Right atrium auricular region (tissue), 2 donors: ENCODE results near the gene PHF24. TPM values are rescaled to one million over a fixed set of nuclear protein-coding genes. Genes with fewer than 3 reads are reported as not detected.

Experiments used
- DNase-seq: peaks from one replicate; pipeline ENCODE4 v3.0.0-alpha.2; 2019; ENCODE audit warnings: low spot score
- H3K27ac ChIP-seq, 2 donors: fragments of 200-600 bp; sonication (generic); 1 replicate in 1 of 2; 2 replicates in 1 of 2; pipeline ENCODE4 v1.5.1; 2016 to 2019
- H3K27me3 ChIP-seq, 2 donors: fragments of 200-600 bp; sonication (generic); one replicate each; pipeline versions ENCODE4 v1.5.1 to v1.6.0; 2017 to 2019
- H3K36me3 ChIP-seq: fragments of 200-600 bp; sonication (generic); one replicate; pipeline ENCODE4 v1.5.1; 2016
- H3K4me1 ChIP-seq, 2 donors: fragments of 200-600 bp; sonication (generic); one replicate each; pipeline versions ENCODE4 v1.5.1 to v1.6.0; 2017 to 2019
- H3K4me3 ChIP-seq, 2 donors: fragments of 200-600 bp; sonication (generic); 1 replicate in 1 of 2; 2 replicates in 1 of 2; pipeline ENCODE4 v1.5.1; 2017 to 2019; ENCODE audit warnings: mild to moderate bottlenecking in 1 of 2, moderate library complexity in 1 of 2
- H3K9me3 ChIP-seq, 2 donors: fragments of 200-600 bp; sonication (generic); one replicate each; pipeline ENCODE4 v1.5.1; 2019
- total RNA-seq, 2 donors: library from RNA; depleted of rRNA; stranded (reverse); fragments of >200 nt; gene quantifications; one replicate each; pipeline ENCODE4 v1.1.0, GENCODE V29; 2016
- TF ChIP-seq, protein P1 (sequence below), 2 donors: fragments of 200-600 bp; sonication (generic); IDR thresholded peaks; one replicate each; pipeline ENCODE4 v1.5.1; 2019; ENCODE audit warnings: antibody characterized with exemption in 2 of 2

Gene PHF24
- total RNA-seq, 2 donors from 2014 or later: 0.67 TPM; not detected in 1

DNA sequence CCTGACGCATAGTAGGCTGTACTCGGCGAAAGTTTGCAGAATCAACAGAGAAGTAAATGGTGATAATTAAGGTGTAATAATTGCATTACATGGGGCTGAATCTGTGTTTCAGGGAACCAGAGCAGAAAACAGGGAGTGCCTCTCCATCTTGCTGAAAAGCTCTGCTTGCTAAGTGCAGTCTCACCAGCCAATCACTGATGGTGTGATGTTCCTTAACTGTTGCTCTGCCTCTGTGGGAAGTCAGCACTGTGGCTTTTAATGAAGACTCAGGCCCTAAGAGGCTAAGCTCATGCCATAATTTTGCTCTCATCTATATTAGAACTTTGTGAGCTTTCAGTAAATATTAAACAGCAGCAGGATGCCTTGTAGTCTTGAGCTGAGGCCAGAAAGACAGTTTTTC is 4.5 kb downstream of the PHF24 start:
- Histone ChIP-seq H3K4me3 (no peak overlapping the region), H3K27ac (no peak overlapping the region), H3K4me1 (peaks cover 0 to 11% of the 10 kb centered on the region in 2 donors), H3K27me3 (no peaks in the 10 kb centered on the region), H3K9me3 (no peaks in the 10 kb centered on the region), H3K36me3 (no peaks in the 10 kb centered on the region)
- TF ChIP-seq, protein P1, sequence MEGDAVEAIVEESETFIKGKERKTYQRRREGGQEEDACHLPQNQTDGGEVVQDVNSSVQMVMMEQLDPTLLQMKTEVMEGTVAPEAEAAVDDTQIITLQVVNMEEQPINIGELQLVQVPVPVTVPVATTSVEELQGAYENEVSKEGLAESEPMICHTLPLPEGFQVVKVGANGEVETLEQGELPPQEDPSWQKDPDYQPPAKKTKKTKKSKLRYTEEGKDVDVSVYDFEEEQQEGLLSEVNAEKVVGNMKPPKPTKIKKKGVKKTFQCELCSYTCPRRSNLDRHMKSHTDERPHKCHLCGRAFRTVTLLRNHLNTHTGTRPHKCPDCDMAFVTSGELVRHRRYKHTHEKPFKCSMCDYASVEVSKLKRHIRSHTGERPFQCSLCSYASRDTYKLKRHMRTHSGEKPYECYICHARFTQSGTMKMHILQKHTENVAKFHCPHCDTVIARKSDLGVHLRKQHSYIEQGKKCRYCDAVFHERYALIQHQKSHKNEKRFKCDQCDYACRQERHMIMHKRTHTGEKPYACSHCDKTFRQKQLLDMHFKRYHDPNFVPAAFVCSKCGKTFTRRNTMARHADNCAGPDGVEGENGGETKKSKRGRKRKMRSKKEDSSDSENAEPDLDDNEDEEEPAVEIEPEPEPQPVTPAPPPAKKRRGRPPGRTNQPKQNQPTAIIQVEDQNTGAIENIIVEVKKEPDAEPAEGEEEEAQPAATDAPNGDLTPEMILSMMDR (IDR thresholded peaks at IDR 0.05): no peak
- no peak for DNase-seq

DNA sequence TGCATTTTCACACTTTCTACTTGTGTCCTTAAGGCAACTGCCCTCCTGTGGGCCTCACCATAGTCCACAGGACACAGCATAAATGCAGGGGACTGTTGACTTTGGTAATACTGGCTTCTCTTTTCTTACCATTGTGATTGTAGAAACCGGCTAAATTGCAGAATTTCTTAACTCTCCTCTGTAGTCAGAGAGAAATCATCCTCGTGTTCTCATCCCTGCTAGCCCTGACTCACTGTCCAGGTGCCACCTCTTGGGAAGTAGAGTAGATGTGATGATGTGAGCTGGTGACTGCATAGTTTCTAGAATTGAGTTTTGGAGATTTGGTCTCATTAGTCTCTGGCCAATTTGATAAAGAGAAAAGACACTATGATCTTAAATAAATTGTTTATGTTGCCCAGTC is 5.5 kb downstream of the PHF24 start:
- DNase-seq: no peak
- Histone ChIP-seq H3K4me1 (peaks cover 0 to 4% of the 10 kb centered on the region in 2 donors), H3K36me3 (no peaks in the 10 kb centered on the region), H3K27ac (no peak overlapping the region), H3K9me3 (no peaks in the 10 kb centered on the region), H3K27me3 (no peaks in the 10 kb centered on the region), H3K4me3 (no peak overlapping the region)
- TF ChIP-seq, protein P1 (IDR thresholded peaks at IDR 0.05): no peak

DNA sequence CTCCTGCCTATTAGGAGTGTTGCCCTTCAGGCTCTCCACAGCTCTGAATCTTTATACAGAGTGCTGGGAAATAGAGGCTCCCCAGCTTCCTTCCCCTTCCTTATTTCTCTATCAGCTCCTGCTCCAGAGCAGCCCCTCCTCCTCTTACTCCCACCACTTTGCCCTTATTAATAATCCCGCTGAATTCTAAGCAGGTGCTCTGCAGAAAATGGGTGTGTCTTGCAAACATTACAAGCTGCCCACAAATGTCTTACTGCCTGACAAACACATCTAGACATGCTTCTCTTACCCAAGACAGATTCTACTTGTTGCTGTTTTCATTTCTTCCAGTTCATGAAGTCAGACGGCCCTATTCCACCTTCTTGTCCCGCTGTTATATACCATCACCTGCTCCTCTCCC is 6.4 kb downstream of the PHF24 start:
- Histone ChIP-seq H3K27me3 (no peaks in the 10 kb centered on the region), H3K27ac (no peak overlapping the region), H3K36me3 (no peaks in the 10 kb centered on the region), H3K4me3 (no peak overlapping the region), H3K9me3 (no peaks in the 10 kb centered on the region), H3K4me1 (no peaks in the 10 kb centered on the region)
- TF ChIP-seq, protein P1 (IDR thresholded peaks at IDR 0.05): no peak
- DNase-seq: no peak

DNA sequence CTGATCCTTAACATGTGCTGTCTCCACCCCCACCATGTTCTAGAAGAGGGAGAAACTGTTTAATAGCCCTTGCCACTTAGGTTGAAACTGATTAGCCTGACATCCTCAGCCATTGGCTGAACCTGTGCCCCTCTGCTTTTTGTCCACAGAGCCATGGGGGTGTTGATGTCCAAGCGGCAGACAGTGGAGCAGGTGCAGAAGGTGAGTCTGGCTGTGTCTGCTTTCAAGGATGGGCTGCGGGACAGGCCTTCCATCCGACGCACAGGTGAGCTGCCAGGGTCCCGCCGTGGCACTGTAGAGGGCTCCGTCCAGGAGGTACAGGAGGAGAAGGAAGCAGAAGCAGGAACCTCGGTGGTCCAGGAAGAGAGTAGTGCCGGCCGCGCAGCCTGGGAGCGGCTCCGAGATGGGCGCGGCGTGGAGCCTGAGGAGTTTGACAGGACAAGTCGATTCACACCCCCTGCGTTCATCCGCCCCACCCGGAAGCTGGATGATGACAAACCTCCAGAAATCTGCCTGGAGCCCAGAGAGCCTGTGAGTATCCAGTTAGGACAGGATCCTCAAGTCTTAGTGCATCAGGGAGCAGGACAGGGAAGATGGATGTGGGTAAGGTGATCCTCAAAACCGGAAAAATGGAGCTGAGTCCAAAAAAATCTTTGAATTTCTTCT is 13.2 kb downstream of the PHF24 start:
- H3K9me3 ChIP-seq: no peaks in the 10 kb centered on the region
- no peaks in the 10 kb centered on the region for H3K27me3 ChIP-seq
- TF ChIP-seq, protein P1 (IDR thresholded peaks at IDR 0.05): no peak
- no peak overlapping the region for H3K27ac ChIP-seq
- H3K4me1 ChIP-seq: no peaks in the 10 kb centered on the region
- H3K4me3 ChIP-seq: no peak overlapping the region
- no peak for DNase-seq
- no peaks in the 10 kb centered on the region for H3K36me3 ChIP-seq

DNA sequence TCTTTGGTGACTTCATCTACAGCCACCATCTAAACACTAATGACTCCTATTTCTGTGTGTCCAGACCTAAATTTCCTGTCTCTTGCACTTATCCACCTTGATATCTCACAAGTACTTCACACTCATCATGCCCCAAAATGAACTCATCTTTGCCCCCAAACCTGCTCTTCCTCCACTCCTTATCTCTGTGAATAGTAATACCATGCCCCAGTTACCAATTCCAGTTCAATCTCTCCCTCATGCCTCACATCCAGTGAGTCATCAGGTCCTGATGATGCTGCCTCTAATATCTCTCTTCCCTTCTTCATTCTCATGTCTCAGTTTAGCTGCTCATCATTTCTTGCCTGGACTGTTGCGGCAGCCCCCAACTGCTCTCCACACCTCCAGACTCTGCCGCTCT is 16.6 kb downstream of the PHF24 start:
- TF ChIP-seq, protein P1 (IDR thresholded peaks at IDR 0.05): no peak
- Histone ChIP-seq H3K27me3 (no peaks in the 10 kb centered on the region), H3K36me3 (no peaks in the 10 kb centered on the region), H3K4me3 (no peak overlapping the region), H3K9me3 (no peaks in the 10 kb centered on the region), H3K4me1 (no peaks in the 10 kb centered on the region), H3K27ac (no peak overlapping the region)
- no peak for DNase-seq

DNA sequence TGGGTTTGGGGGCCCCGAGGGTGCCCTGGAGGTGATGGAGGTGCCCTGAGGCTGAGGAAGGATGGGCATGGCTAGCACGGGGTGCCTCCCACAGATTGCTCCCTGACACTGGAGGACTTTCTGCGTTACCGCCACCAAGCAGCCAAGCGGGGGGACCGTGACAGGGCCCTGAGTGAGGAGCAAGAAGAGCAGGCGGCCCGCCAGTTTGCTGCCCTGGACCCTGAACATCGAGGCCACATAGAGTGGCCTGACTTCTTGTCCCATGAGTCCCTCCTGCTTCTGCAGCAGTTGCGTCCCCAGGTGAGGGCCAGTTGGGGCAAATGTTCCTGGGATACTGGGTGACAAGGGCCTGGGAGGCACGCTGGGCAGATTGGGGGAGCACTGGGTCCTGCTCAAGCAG is 18.4 kb downstream of the PHF24 start:
- TF ChIP-seq, protein P1 (IDR thresholded peaks at IDR 0.05): no peak
- Histone ChIP-seq H3K4me3 (no peak overlapping the region), H3K4me1 (no peaks in the 10 kb centered on the region), H3K27ac (no peak overlapping the region), H3K27me3 (no peaks in the 10 kb centered on the region), H3K9me3 (no peaks in the 10 kb centered on the region), H3K36me3 (no peaks in the 10 kb centered on the region)
- no peak for DNase-seq
